ENCODE measurements around the gene RNF32. TPM values are rescaled to one million over a fixed set of nuclear protein-coding genes. Genes with fewer than 3 reads are reported as not detected.

The RNF32 gene
- total RNA-seq, 4 donors from 2014 or later: 0.29 to 1.1 (median 0.83) TPM; not detected in 1

- 81% methylated on average over 9 of the region's 9 CpGs for WGBS
- TF ChIP-seq CTCF (IDR thresholded peaks at IDR 0.05) (no peak), POLR2AphosphoS5 (IDR thresholded peaks at IDR 0.05) (no peak), POLR2A (IDR thresholded peaks at IDR 0.05; ENCODE audit: low read depth) (no peak), EP300 (IDR thresholded peaks at IDR 0.05) (no peak)
- no peak overlapping the region for H3K4me3 ChIP-seq
- peaks cover 0 to 46% (median 0%) of the 10 kb centered on the region in 4 donors for H3K27me3 ChIP-seq
- no peaks in the 10 kb centered on the region for H3K4me1 ChIP-seq
- H3K27ac ChIP-seq (replicated peaks in 1 of 4): no peak overlapping the region
- DNase-seq (ENCODE audit: extremely low spot score): no peak
- intact Hi-C loops (cut with DNase I): no loop called here
- no peaks in the 10 kb centered on the region for H3K9me3 ChIP-seq
- no peaks in the 10 kb centered on the region for H3K36me3 ChIP-seq
Measured at GRCh38 chr7:156650042-156650441, 9.5 kb downstream of the RNF32 start.

DNA sequence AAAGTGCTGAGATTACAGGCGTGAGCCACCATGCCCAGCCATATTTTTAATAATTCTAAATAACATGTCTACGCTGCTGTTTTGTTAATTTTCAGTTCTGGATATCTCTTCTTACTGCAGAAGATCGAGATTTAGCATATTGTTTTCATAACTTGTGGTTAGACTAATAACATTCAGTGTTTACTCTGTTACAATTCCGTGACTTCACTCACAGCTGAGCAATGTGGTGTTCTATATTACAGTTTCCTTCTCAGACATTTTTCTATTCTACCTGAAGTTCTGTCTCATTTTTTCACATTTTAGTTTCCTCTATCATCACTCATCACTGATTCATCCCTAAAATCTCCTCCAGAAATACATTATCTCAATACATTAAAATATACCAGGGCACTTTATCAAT, 10.9 kb downstream of the RNF32 start:
- WGBS: 96% methylated on average over 4 of the region's 4 CpGs
- no peak overlapping the region for H3K4me3 ChIP-seq
- no peak for DNase-seq (ENCODE audit: extremely low spot score)
- no peak overlapping the region for H3K27ac ChIP-seq (replicated peaks in 1 of 4)
- H3K36me3 ChIP-seq: no peaks in the 10 kb centered on the region
- TF ChIP-seq POLR2A (IDR thresholded peaks at IDR 0.05; ENCODE audit: low read depth) (no peak), EP300 (IDR thresholded peaks at IDR 0.05) (no peak), POLR2AphosphoS5 (IDR thresholded peaks at IDR 0.05) (no peak), CTCF (IDR thresholded peaks at IDR 0.05) (no peak)
- no peaks in the 10 kb centered on the region for H3K9me3 ChIP-seq
- no peaks in the 10 kb centered on the region for H3K4me1 ChIP-seq
- intact Hi-C loops (cut with DNase I): no loop called here
- H3K27me3 ChIP-seq: peaks cover 0 to 47% (median 0%) of the 10 kb centered on the region in 4 donors

GRCh38 chr7:156652886-156653568, 12.5 kb downstream of the RNF32 start:
- Histone ChIP-seq H3K27ac (replicated peaks in 1 of 4) (no peak overlapping the region), H3K9me3 (no peaks in the 10 kb centered on the region), H3K4me1 (no peaks in the 10 kb centered on the region), H3K27me3 (peaks cover 0 to 52% (median 0%) of the 10 kb centered on the region in 4 donors), H3K4me3 (no peak overlapping the region), H3K36me3 (no peaks in the 10 kb centered on the region)
- no peak for DNase-seq (ENCODE audit: extremely low spot score)
- 90% methylated on average over 8 of the region's 8 CpGs for WGBS
- no peak for TF ChIP-seq CTCF (IDR thresholded peaks at IDR 0.05)
- TF ChIP-seq POLR2A (IDR thresholded peaks at IDR 0.05; ENCODE audit: low read depth): no peak
- TF ChIP-seq POLR2AphosphoS5 (IDR thresholded peaks at IDR 0.05): no peak
- TF ChIP-seq EP300 (IDR thresholded peaks at IDR 0.05): no peak
- intact Hi-C loops (cut with DNase I): no loop called here

- TF ChIP-seq EP300 (IDR thresholded peaks at IDR 0.05) (no peak), POLR2AphosphoS5 (IDR thresholded peaks at IDR 0.05) (no peak), CTCF (IDR thresholded peaks at IDR 0.05) (no peak), POLR2A (IDR thresholded peaks at IDR 0.05; ENCODE audit: low read depth) (no peak)
- H3K27ac ChIP-seq (replicated peaks in 1 of 4): no peak overlapping the region
- H3K9me3 ChIP-seq: no peaks in the 10 kb centered on the region
- H3K4me1 ChIP-seq: no peaks in the 10 kb centered on the region
- intact Hi-C loops (cut with DNase I): no loop called here
- no peak overlapping the region for H3K4me3 ChIP-seq
- 81% methylated on average over 10 of the region's 10 CpGs for WGBS
- H3K36me3 ChIP-seq: no peaks in the 10 kb centered on the region
- DNase-seq (ENCODE audit: extremely low spot score): no peak
- H3K27me3 ChIP-seq: peaks cover 0 to 52% (median 0%) of the 10 kb centered on the region in 4 donors
Measured at GRCh38 chr7:156654511-156655234, 14.1 kb downstream of the RNF32 start.
